D721Med (cell line): Measurements from ENCODE around the gene MINDY2.

Experiments used
- DNase-seq: peaks from one replicate; pipeline ENCODE4 v3.0.0; 2011; ENCODE audit warnings: low spot score; ENCODE audit not compliant: insufficient read length
- FAIRE-seq: peaks from 2 replicates; lab custom pipeline; 2011; peaks lifted over from hg19 to GRCh38; lab: Jason Lieb, UNC
- TF ChIP-seq, protein P1 (sequence below): IDR thresholded peaks from 2 replicates; pipeline ENCODE4 v1.5.1; 2012; ENCODE audit warnings: mild to moderate bottlenecking, control low read depth; ENCODE audit not compliant: insufficient read depth; ENCODE audit errors: missing control alignments

Gene MINDY2, protein sequence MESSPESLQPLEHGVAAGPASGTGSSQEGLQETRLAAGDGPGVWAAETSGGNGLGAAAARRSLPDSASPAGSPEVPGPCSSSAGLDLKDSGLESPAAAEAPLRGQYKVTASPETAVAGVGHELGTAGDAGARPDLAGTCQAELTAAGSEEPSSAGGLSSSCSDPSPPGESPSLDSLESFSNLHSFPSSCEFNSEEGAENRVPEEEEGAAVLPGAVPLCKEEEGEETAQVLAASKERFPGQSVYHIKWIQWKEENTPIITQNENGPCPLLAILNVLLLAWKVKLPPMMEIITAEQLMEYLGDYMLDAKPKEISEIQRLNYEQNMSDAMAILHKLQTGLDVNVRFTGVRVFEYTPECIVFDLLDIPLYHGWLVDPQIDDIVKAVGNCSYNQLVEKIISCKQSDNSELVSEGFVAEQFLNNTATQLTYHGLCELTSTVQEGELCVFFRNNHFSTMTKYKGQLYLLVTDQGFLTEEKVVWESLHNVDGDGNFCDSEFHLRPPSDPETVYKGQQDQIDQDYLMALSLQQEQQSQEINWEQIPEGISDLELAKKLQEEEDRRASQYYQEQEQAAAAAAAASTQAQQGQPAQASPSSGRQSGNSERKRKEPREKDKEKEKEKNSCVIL

DNA sequence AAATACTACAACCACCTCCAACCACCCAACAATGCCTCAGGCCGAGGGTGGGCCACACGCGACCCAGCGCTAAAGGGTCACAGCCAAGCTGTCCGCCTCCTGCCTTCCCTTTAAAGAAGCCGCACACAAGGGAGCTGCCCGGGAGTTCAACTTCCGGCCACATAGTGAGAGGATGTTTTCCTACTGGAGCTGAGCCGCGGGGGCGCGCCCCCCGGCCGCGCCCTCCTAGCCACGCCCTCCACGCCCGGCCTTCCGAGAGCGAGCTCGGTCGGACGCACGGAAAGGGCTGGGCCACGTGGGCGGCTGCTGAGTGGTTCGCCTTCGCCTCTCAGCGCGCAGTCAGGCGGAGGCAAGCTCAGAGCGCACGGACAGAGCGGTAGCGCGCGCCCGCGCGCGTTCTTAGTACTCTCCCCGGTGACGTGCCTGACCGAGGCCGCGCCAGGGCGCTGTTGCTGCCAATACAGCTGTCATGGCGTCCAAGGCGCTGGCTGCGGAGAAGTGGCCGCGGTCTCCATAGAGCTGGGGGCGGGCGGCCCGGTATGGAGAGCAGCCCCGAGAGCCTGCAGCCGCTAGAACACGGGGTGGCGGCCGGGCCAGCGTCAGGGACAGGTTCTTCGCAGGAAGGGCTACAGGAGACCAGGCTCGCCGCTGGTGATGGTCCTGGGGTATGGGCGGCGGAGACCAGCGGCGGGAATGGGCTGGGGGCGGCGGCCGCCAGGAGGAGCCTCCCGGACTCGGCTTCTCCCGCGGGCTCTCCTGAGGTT lies at the start of gene MINDY2:
Gene MINDY2 (plus strand): TSS at position 446 of the 764 bp plus-strand sequence. CDS start 94 bp downstream, at position 540.
- DNase-seq, result peak; percentile 72
- FAIRE-seq, result no peak
- TF ChIP-seq, protein P1, sequence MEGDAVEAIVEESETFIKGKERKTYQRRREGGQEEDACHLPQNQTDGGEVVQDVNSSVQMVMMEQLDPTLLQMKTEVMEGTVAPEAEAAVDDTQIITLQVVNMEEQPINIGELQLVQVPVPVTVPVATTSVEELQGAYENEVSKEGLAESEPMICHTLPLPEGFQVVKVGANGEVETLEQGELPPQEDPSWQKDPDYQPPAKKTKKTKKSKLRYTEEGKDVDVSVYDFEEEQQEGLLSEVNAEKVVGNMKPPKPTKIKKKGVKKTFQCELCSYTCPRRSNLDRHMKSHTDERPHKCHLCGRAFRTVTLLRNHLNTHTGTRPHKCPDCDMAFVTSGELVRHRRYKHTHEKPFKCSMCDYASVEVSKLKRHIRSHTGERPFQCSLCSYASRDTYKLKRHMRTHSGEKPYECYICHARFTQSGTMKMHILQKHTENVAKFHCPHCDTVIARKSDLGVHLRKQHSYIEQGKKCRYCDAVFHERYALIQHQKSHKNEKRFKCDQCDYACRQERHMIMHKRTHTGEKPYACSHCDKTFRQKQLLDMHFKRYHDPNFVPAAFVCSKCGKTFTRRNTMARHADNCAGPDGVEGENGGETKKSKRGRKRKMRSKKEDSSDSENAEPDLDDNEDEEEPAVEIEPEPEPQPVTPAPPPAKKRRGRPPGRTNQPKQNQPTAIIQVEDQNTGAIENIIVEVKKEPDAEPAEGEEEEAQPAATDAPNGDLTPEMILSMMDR, result peak; percentile 30

DNA sequence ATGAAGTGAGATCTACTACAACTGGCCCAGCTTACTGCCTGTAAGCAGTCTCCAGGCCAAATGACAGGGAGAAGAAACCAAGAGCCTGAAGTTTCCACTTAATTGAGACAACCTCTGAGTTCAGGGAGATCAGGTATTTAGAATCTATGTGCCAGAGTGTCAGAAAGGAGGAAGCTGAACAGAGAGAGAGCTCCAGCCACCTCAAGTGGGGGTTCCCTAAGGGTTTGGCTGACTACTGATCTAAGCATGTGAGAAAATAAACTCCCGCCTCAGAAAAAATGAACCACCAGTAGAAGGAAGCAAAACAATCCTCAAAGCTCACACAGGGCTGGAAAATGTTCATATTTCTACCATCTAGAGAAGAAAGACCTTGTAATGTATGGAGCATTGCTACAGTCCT lies 46.6 kb upstream of the MINDY2 start:
- DNase-seq (no peak), FAIRE-seq (no peak)
- TF ChIP-seq, protein P1, result no peak

DNA sequence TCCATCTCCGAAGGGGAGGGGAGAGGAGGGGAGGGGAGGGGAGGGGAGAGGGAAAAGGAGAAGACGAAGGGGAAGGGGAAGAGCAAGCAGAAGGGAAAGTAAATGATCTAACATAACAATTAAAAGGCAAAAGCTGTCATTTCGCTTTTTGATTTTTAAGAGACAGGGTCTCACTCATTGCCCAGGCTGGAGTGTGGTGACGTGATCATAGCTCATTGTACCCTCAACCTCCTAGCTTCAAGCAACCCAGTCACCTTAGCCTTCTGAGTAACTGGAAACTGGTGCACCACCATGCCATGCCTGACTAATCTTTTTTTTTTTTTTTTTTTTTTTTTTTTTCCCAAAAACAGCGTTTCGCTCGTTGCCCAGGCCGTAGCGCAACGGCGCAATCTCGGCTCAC lies 44.2 kb upstream of the MINDY2 start:
- FAIRE-seq, result no peak
- TF ChIP-seq, protein P1, result no peak
- DNase-seq, result no peak

DNA sequence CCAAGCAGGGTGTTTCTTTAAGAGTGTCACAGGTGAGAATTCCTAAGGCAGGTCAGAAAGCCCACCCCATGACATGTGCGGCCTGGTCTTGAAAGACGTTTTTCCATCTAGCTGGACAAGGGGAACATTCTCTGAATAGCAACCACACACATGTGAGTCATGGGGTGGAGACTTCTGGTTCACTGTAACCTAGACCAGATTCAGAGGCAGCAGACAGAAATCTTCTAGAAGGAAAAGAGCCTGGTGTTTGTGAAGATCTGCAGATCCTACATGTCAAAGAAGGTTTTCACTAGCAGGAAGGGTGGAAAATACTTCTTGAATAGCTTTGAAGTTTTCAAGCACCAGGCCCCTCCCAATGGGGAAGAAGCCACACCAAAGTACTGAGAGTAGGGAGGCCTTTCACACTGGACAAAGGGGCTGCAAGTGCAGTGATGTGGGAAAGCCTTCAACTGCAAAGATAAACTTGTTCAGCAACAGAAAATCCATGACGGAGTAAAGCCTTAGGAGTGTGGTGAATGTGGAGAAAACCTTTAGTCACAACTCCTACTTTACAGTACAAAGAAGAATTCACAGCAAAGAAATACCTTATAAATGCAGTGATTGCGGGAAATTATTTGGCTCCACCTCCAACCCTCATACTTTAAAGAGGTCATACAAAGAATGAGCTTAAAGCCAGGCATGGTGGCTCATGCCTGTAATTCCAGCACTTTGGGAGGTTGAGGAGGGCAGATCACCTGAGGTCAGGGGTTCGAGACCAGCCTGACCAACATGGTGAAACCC lies 39.2 kb upstream of the MINDY2 start:
- TF ChIP-seq, protein P1, result no peak
- no peak for FAIRE-seq
- DNase-seq, result no peak

DNA sequence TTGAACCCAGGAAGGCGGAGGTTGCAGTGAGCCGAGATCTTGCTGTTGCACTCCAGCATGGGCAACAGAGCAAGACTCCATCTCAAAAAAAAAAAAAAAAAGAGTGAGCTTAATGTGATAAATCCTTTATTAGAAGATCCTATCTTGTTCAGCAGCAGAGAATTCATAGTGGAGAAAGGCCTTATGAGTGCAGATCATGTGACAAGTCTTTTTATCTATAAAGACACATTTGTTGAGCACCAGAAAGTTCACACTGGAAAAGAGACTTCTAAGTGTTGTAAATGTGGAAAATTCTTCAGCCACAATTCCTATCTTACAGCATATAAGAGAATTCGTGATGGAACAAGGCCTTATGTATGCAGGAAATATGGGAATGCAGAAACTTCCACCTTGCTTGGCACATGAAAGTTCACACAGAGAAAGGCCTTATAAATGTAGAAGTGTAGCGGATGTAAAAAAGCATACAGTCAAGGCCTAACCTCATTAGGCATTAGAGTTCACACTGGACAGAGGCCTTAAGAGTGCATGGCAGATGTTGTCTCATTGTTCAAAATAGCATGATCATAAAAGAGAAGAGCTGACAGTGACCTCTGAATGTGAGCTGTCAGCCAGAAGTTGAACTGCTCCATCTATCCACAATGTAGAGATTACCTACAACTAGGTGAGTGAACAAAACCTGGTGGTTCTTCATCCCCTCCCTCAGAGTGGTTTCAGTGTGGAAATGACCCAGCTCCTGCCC lies 38.3 kb upstream of the MINDY2 start:
- DNase-seq (no peak), FAIRE-seq (no peak)
- TF ChIP-seq, protein P1, result no peak

DNA sequence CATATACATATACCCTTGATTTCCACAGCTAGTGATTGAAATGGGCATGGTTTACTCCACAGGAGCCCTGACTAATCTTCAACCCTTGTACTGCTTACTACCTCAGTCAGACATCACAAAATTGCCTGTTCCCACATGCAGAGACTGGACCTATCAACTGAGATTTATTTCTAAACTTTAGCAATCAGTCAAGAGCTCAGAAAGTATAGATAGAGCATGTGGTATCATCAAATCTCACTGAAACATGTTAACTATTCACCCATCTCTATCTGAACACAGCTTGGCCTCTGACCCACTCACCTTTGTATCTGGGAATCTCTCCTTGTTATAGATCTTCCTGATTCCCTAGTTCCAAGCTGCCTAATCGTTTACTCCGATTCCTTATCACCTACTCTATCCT lies 36.2 kb upstream of the MINDY2 start:
- FAIRE-seq, result no peak
- no peak for DNase-seq
- TF ChIP-seq, protein P1, result no peak
